ENCODE data around the gene ABCA7. TPM values are rescaled to one million over a fixed set of nuclear protein-coding genes. Genes with fewer than 3 reads are reported as not detected.

The ABCA7 gene
- total and polyA plus RNA-seq, 2 of the 8 experiments (the other 6 are each of a cell fraction or from before 2014, with no cell fraction given) = 10.4 to 25.6 TPM

DNA sequence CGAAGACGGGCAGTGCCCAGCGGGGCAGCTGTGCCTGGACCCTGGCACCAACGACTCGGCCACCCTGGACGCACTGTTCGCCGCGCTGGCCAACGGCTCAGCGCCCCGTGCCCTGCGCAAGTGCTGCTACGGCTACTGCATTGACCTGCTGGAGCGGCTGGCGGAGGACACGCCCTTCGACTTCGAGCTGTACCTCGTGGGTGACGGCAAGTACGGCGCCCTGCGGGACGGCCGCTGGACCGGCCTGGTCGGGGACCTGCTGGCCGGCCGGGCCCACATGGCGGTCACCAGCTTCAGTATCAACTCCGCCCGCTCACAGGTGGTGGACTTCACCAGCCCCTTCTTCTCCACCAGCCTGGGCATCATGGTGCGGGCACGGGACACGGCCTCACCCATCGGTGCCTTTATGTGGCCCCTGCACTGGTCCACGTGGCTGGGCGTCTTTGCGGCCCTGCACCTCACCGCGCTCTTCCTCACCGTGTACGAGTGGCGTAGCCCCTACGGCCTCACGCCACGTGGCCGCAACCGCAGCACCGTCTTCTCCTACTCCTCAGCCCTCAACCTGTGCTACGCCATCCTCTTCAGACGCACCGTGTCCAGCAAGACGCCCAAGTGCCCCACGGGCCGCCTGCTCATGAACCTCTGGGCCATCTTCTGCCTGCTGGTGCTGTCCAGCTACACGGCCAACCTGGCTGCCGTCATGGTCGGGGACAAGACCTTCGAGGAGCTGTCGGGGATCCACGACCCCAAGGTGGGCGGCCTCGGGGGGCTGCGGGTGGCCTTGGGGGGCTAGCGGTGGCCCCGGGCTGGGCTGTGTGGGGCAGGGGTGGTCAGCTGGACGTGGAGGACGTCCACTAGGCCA lies 34.9 kb upstream of the ABCA7 start:
- DNase-seq (ENCODE audit: low read depth in 1 of 2, low spot score in 2 of 2) = no peak
- Histone ChIP-seq H4K20me1 (replicated peaks in 1 of 2; ENCODE audit: control insufficient read depth in 1 of 2, insufficient read depth in 2 of 2, low read length in 2 of 2) (peaks cover 0 to 5% of the 10 kb centered on the region in 2 experiments), H4K8ac (ENCODE audit: extremely low read depth, insufficient read depth, low read length) (peak overlapping the region; percentile 68), H4K5ac (ENCODE audit: insufficient read length, low read depth, low read length) (no peak overlapping the region), H2AK5ac (ENCODE audit: low read depth, low read length) (no peak overlapping the region), H3K18ac (ENCODE audit: extremely low read depth, low read length) (no peak overlapping the region; the same call in 1 of the 2 replicates), H3K9me3 (ENCODE audit: insufficient read depth in 2 of 2, low read depth in 1 of 2, low read length in 1 of 2) (no peaks in the 10 kb centered on the region), H3K56ac (replicated peaks; ENCODE audit: insufficient read length, low read depth, low read length) (no peak overlapping the region), H3K14ac (ENCODE audit: insufficient read length) (no peak overlapping the region), H2BK15ac (ENCODE audit: low read length) (no peak overlapping the region), H3K36me3 (ENCODE audit: control insufficient read depth in 2 of 4, insufficient read depth in 4 of 4, low read length in 3 of 4) (peaks cover 0 to 14% (median under 1%) of the 10 kb centered on the region in 4 experiments; a peak in 3 of 8 replicates), H3K79me2 (ENCODE audit: control insufficient read depth in 1 of 2, insufficient read depth in 2 of 2, low read length in 2 of 2) (no peaks in the 10 kb centered on the region), H2BK120ac (replicated peaks; ENCODE audit: low read depth, low read length) (no peak overlapping the region), H4K91ac (replicated peaks; ENCODE audit: insufficient read length, low read length) (peak overlapping the region; percentile 54), H3K27me3 (replicated peaks in 1 of 4; ENCODE audit: control insufficient read depth in 3 of 4, extremely low read depth in 1 of 4, insufficient read depth in 3 of 4, low read length in 3 of 4) (peaks cover 6 to 17% (median 12%) of the 10 kb centered on the region in 4 experiments), H2BK20ac (ENCODE audit: low read length) (no peak overlapping the region), H3K23me2 (ENCODE audit: low read depth, low read length) (peaks cover 2% of the 10 kb centered on the region; the same call in 1 of the 2 replicates), H3K4me1 (replicated peaks in 1 of 4; ENCODE audit: control insufficient read depth in 3 of 4, insufficient read depth in 4 of 4, low read length in 3 of 4) (peaks cover 0 to 4% (median 1%) of the 10 kb centered on the region in 4 experiments; a peak in 3 of 7 replicates), H3K4me3 (ENCODE audit: extremely low read depth in 1 of 4, insufficient read depth in 2 of 4, low read depth in 3 of 4, low read length in 4 of 4) (no peak overlapping the region), H2BK5ac (ENCODE audit: low read depth, low read length) (no peak overlapping the region; the same call in 1 of the 2 replicates), H2BK12ac (ENCODE audit: low read depth, low read length) (peak overlapping the region; percentile 84; the same call in 1 of the 2 replicates), H3K27ac (ENCODE audit: low read depth, low read length) (no peak overlapping the region), H3K4me2 (ENCODE audit: insufficient read depth in 1 of 2, low read depth in 2 of 2, low read length in 2 of 2) (no peak overlapping the region), H2AFZ (ENCODE audit: low read length) (no peak overlapping the region), H3K79me1 (ENCODE audit: low read depth, low read length) (no peaks in the 10 kb centered on the region), H3K4ac (replicated peaks; ENCODE audit: insufficient read length, low read depth, low read length) (no peak overlapping the region), H3K9ac (replicated peaks in 1 of 4; ENCODE audit: extremely low read depth in 1 of 4, low read depth in 3 of 4, low read length in 3 of 4) (no peak overlapping the region), H3K23ac (ENCODE audit: insufficient read length) (no peak overlapping the region)
- TF ChIP-seq SP1 (IDR thresholded peaks at IDR 0.05; ENCODE audit: low read depth, low read length) = no peak
- TF ChIP-seq, protein P1, sequence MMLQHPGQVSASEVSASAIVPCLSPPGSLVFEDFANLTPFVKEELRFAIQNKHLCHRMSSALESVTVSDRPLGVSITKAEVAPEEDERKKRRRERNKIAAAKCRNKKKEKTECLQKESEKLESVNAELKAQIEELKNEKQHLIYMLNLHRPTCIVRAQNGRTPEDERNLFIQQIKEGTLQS (IDR thresholded peaks at IDR 0.05; ENCODE audit: insufficient read depth, low read depth, low read length) = no peak
- TF ChIP-seq CHD1 (IDR thresholded peaks at IDR 0.05; ENCODE audit: low read depth, low read length) = no peak
- TF ChIP-seq KDM1A (IDR thresholded peaks at IDR 0.05; ENCODE audit: borderline replicate concordance, low read length) = no peak
- FAIRE-seq = no peak
- POLR2A ChIA-PET (ENCODE audit: partially characterized antibody) = interaction anchor here (0.8 to 7.7 kb wide), 7 partner anchors 9 to 190 kb away, joined by 3 to 81 read pairs (median 4); no protein-coding TSS in a partner anchor
- CTCF ChIA-PET (ENCODE audit: partially characterized antibody) = interaction anchor here (0.7 to 1.5 kb wide), 7 partner anchors 12 to 187 kb away, joined by 3 to 7 read pairs (median 4); no protein-coding TSS in a partner anchor
- WGBS, 2 experiments (ENCODE audit: extremely low coverage in 1 of 2, insufficient coverage in 1 of 2, insufficient read length in 1 of 2, insufficient replicate concordance in 2 of 2, low coverage in 1 of 2, low lambda C conversion rate in 2 of 2, missing lambda C conversion rate in 1 of 2) = 93% methylated on average over 67 of the region's 70 CpGs; no CpG with 5 or more reads in 1 of the 2 experiments
